ENCODE data around the gene PROZ. TPM values are rescaled to one million over a fixed set of nuclear protein-coding genes. Genes with fewer than 3 reads are reported as not detected.

Gene PROZ
- total and polyA plus RNA-seq, 4 donors, result not detected

DNA sequence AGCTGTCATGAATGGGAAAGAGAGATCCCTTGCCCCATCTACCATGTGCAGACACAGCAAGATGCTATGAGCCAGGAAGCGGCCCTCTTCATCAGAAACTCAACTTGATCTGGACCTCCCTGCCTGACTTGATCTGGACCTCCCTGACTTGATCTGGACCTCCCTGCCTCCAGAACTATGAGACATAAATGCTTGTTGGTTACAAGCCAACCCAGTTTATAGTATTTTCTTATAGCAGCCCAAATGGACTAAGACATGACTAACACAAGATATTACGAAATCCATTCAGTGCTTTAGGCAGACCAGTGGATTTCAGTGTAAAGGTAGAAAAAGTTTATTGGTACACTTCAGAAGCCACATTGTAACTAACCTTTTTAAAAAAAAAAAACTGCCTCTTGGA, 34.5 kb downstream of the PROZ start:
- TF ChIP-seq, protein P1, sequence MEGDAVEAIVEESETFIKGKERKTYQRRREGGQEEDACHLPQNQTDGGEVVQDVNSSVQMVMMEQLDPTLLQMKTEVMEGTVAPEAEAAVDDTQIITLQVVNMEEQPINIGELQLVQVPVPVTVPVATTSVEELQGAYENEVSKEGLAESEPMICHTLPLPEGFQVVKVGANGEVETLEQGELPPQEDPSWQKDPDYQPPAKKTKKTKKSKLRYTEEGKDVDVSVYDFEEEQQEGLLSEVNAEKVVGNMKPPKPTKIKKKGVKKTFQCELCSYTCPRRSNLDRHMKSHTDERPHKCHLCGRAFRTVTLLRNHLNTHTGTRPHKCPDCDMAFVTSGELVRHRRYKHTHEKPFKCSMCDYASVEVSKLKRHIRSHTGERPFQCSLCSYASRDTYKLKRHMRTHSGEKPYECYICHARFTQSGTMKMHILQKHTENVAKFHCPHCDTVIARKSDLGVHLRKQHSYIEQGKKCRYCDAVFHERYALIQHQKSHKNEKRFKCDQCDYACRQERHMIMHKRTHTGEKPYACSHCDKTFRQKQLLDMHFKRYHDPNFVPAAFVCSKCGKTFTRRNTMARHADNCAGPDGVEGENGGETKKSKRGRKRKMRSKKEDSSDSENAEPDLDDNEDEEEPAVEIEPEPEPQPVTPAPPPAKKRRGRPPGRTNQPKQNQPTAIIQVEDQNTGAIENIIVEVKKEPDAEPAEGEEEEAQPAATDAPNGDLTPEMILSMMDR (IDR thresholded peaks at IDR 0.05; ENCODE audit: control extremely low read depth, extremely low read depth), result no peak
- ATAC-seq (ENCODE audit: insufficient read depth, low FRiP score) (no peak), DNase-seq (no peak)
- H3K9ac ChIP-seq (ENCODE audit: insufficient read depth in 1 of 2, low read length in 2 of 2), result no peak overlapping the region
- H3K4me1 ChIP-seq (ENCODE audit: control insufficient read depth in 5 of 5, insufficient read depth in 5 of 5, low read length in 5 of 5), result peaks cover 0 to 9% (median 0%) of the 10 kb centered on the region in 5 donors
- no peak overlapping the region for H3K4me3 ChIP-seq
- H3K27me3 ChIP-seq (ENCODE audit: control insufficient read depth in 3 of 3, insufficient read depth in 3 of 3, low read length in 2 of 3), result no peaks in the 10 kb centered on the region
- peaks cover 29 to 45% (median 39%) of the 10 kb centered on the region in 4 donors for H3K36me3 ChIP-seq (ENCODE audit: control insufficient read depth in 4 of 4, insufficient read depth in 4 of 4, low read length in 4 of 4)
- H3K27ac ChIP-seq (ENCODE audit: low read depth in 1 of 2, low read length in 1 of 2), result no peak overlapping the region
- H3K9me3 ChIP-seq (ENCODE audit: control insufficient read depth in 4 of 4, insufficient read depth in 3 of 4, low read length in 3 of 4), result no peaks in the 10 kb centered on the region
- WGBS, 2 donors, result 97 to 98% methylated on average over 2 of the region's 2 CpGs

DNA sequence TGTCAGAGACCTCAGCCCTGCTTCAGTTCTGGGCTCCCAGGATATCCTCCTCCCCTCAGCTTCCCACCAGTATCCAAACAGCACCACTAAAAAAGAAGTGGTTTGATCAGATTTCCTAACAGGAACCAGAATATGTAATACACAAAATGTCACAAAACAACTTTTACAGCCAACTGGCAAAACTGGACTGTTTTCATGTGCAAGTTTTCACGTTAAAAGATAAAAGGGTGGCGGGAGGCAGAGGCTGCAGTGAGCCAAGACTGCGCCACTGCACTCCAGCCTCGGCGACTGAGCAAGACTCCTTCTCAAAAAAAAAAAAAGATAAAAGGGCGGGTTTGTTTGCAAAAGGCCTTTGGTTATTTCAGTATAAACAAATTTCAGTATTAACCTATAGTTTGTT, 36.9 kb downstream of the PROZ start:
- peaks cover 28 to 44% (median 34%) of the 10 kb centered on the region in 4 donors for H3K36me3 ChIP-seq (ENCODE audit: control insufficient read depth in 4 of 4, insufficient read depth in 4 of 4, low read length in 4 of 4)
- H3K9me3 ChIP-seq (ENCODE audit: control insufficient read depth in 4 of 4, insufficient read depth in 3 of 4, low read length in 3 of 4), result no peaks in the 10 kb centered on the region
- no peak overlapping the region for H3K27ac ChIP-seq (ENCODE audit: low read depth in 1 of 2, low read length in 1 of 2)
- H3K27me3 ChIP-seq (ENCODE audit: control insufficient read depth in 3 of 3, insufficient read depth in 3 of 3, low read length in 2 of 3), result no peaks in the 10 kb centered on the region
- DNase-seq (no peak), ATAC-seq (ENCODE audit: insufficient read depth, low FRiP score) (no peak)
- peaks cover 0 to 9% (median 0%) of the 10 kb centered on the region in 5 donors for H3K4me1 ChIP-seq (ENCODE audit: control insufficient read depth in 5 of 5, insufficient read depth in 5 of 5, low read length in 5 of 5)
- H3K4me3 ChIP-seq, result no peak overlapping the region
- TF ChIP-seq, protein P1 (IDR thresholded peaks at IDR 0.05; ENCODE audit: control extremely low read depth, extremely low read depth), result no peak
- 51 to 85% methylated on average over 6 of the region's 6 CpGs for WGBS, 2 donors
- H3K9ac ChIP-seq (ENCODE audit: insufficient read depth in 1 of 2, low read length in 2 of 2), result no peak overlapping the region

DNA sequence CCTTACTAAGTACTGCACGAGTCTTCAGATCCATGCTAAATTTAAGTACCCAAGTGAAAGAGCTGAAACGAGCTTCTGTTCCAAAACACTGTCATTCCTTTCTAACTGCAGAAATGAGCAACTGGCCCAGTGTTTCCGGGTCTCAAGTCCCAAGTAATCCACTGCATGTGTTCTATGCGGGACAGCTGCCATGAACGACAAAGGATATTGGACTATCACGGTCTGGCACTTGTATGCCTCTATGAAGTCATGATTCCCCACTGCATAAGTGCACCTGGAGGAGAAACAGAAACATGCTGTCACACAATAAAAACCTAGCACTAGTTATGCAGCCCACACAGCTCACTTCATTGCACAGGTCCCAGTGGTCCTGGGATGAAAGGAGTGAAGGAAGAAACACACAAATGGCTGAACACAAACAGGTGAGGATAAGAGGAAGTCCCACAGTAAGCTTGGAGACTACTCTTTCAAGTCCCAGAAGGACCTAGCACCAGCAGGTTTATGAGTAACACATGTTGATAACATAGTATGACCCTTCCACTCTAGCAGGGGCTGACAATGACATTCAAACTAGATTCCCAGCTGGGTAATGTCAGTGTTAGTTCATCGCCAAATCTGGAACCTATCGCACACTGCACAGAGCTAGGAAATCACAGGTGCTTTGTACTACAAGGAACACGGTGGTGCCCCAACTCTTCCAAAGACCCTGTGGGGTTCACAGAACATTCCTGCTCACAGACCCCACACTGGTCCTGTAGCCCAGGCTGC, 38.7 kb downstream of the PROZ start:
- TF ChIP-seq, protein P1 (IDR thresholded peaks at IDR 0.05; ENCODE audit: control extremely low read depth, extremely low read depth), result no peak
- H3K27me3 ChIP-seq (ENCODE audit: control insufficient read depth in 3 of 3, insufficient read depth in 3 of 3, low read length in 2 of 3), result no peaks in the 10 kb centered on the region
- DNase-seq (no peak), ATAC-seq (ENCODE audit: insufficient read depth, low FRiP score) (no peak)
- peaks cover 21 to 39% (median 30%) of the 10 kb centered on the region in 4 donors for H3K36me3 ChIP-seq (ENCODE audit: control insufficient read depth in 4 of 4, insufficient read depth in 4 of 4, low read length in 4 of 4)
- peaks cover 0 to 9% (median 0%) of the 10 kb centered on the region in 5 donors for H3K4me1 ChIP-seq (ENCODE audit: control insufficient read depth in 5 of 5, insufficient read depth in 5 of 5, low read length in 5 of 5)
- H3K9me3 ChIP-seq (ENCODE audit: control insufficient read depth in 4 of 4, insufficient read depth in 3 of 4, low read length in 3 of 4), result no peaks in the 10 kb centered on the region
- 90 to 92% methylated on average over 9 of the region's 9 CpGs for WGBS, 2 donors
- H3K9ac ChIP-seq (ENCODE audit: insufficient read depth in 1 of 2, low read length in 2 of 2), result no peak overlapping the region
- H3K4me3 ChIP-seq, result no peak overlapping the region
- H3K27ac ChIP-seq (ENCODE audit: low read depth in 1 of 2, low read length in 1 of 2), result peak overlapping the region in 1 of 2 donors; percentile 67

Measured in lung (tissue), 12 donors.